BJ (cell line): Measurements from ENCODE around the gene AGBL4. TPM values are rescaled to one million over a fixed set of nuclear protein-coding genes. Genes with fewer than 3 reads are reported as not detected.

Experiments
- CTCF ChIA-PET: fragments of 350-600 bp; formaldehyde crosslinking; extraction: SDS; loops from one replicate; lab custom pipeline; 2021; ENCODE audit warnings: antibody characterized with exemption, inconsistent platforms; lab: Yijun Ruan, JAX
- POLR2A ChIA-PET: fragments of 300-600 bp; sonication (Branson Sonifier 250); formaldehyde crosslinking; extraction: SDS; loops from one replicate; lab custom pipeline; 2021; ENCODE audit warnings: antibody characterized with exemption; lab: Charles Lee
- DNase-seq: peaks from one replicate; pipeline ENCODE4 v3.0.0-alpha.2; 2011; ENCODE audit warnings: low read depth
- H3K27me3 ChIP-seq: 2 replicates; pipeline ENCODE4 v1.6.0; 2011; ENCODE audit warnings: low read length; ENCODE audit not compliant: control insufficient read depth, insufficient read depth
- H3K36me3 ChIP-seq: 2 replicates; pipeline ENCODE4 v1.5.1; 2011; ENCODE audit warnings: low read length; ENCODE audit not compliant: control insufficient read depth, insufficient read depth
- H3K4me3 ChIP-seq: 2 replicates; pipeline ENCODE4 v1.5.1; 2011; ENCODE audit warnings: low read depth, mild to moderate bottlenecking, control low read depth, low read length
- CTCF ChIP-seq: IDR thresholded peaks from 2 replicates; pipeline ENCODE4 v1.5.1; 2011; ENCODE audit warnings: low read depth, mild to moderate bottlenecking, control low read depth, inconsistent platforms, low read length, moderate library complexity; ENCODE audit not compliant: insufficient read depth
- polyA plus RNA-seq: library from polyadenylated mRNA; depleted of rRNA; stranded (reverse); fragments of >200 nt; gene quantifications from 2 replicates; pipeline ENCODE4 v1.2.3, GENCODE V29; 2011

The AGBL4 gene
- polyA plus RNA-seq, 1 experiment = not detected

DNA sequence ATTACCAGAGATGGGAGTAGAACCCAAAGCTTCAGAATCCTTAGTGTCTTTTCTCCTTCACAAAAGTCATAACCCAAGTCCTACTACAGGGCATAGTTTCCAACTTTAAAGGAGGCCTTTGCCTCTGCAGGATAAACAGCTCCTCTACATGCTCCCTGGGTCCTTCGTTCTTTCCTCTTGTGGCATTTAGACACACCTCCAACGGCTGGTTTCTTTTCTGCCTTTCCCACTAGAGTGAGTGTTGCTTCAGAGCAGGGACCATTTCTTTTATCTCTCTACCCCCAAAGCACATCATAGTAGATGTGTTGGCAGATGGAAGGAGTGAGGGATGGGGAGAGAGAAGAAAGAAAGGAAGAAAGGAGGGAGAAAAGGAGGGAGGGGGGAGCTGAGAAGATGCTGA lies 1407.0 kb downstream of the AGBL4 start:
- CTCF ChIA-PET = interaction anchor here (1.2 kb wide), 1 partner anchor 18 kb away, joined by 3 read pairs; no protein-coding TSS in a partner anchor
- H3K27me3 ChIP-seq = no peaks in the 10 kb centered on the region
- DNase-seq = no peak
- TF ChIP-seq CTCF = no peak
- H3K36me3 ChIP-seq = no peaks in the 10 kb centered on the region
- H3K4me3 ChIP-seq = no peak overlapping the region
- POLR2A ChIA-PET = interaction anchor here (0.6 kb wide), 1 partner anchor 10 kb away, joined by 6 read pairs; no protein-coding TSS in a partner anchor

DNA sequence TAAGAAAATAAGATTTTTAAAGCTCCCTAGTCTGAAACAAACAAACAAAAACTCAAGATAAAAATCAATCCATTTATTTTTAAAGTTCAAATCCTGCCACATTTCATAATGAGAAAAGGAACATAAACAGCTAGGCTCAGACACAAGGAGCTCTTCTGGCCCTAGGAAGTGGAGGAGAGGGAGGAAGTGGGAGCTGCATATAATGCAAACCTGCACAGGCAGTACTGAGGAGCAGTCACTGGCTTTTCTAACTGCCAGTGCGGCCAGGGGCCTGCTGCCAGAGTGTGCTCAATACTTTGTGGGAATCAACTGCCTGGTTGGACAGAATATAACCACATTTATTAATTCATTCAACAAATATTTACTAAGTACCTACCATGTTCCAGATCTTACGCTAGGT lies 1411.9 kb downstream of the AGBL4 start:
- no peak for TF ChIP-seq CTCF
- ChIA-PET POLR2A (no interaction called here), CTCF (no interaction called here)
- Histone ChIP-seq H3K4me3 (no peak overlapping the region), H3K27me3 (no peaks in the 10 kb centered on the region), H3K36me3 (no peaks in the 10 kb centered on the region)
- no peak for DNase-seq

DNA sequence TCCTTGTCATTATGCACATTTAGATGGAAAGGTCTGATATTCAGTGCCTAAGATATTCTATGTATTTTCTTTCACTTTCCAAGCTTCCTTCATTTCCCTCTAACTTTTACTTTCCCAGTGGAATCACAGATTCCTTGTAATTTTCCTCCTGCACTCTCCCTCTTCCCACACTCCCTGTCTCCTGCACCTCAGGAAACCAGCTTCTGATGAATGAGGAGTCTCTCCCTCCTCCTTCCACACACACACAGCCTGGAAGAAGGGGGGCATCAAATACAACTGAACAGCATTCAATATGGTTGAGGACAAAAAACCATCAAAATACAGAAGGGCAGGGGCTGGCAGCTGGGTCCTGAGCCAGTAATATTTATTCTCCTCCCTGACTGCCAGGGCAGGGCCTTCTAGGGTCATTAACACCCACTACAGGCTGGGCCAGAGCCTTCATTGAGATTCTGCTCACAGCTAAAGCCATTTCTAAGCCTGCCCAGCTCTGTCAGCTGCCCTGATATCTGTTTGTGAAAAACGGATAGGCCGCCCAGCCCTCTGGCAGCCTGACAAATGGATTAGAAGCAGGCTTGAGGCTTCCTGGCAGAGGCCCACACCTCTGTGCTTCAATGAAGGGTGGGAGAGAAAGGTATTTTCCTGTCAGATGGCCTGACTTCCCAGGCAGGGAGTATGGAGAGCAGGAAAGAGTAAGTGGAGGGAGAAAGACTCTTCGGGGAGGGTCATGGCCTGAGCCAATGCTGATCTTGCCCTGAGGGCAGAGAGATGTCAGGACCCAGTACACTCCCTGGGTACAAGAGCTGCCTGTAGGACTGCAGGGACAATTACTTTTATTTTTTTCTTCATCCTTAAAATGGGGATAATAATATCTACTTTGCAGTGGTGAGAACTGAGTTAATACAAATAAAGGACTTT lies 1412.9 kb downstream of the AGBL4 start:
- CTCF ChIA-PET = interaction anchor here (0.7 kb wide), 1 partner anchor 113 kb away, joined by 4 read pairs; no protein-coding TSS in a partner anchor
- no peaks in the 10 kb centered on the region for H3K27me3 ChIP-seq
- DNase-seq = no peak
- no peak for TF ChIP-seq CTCF
- H3K36me3 ChIP-seq = no peaks in the 10 kb centered on the region
- POLR2A ChIA-PET = no interaction called here
- no peak overlapping the region for H3K4me3 ChIP-seq

GRCh38 chr1:48608882-48609281 lies 1414.9 kb downstream of the AGBL4 start:
- Histone ChIP-seq H3K4me3 (no peak overlapping the region), H3K27me3 (no peaks in the 10 kb centered on the region), H3K36me3 (no peaks in the 10 kb centered on the region)
- ChIA-PET CTCF (no interaction called here), POLR2A (no interaction called here)
- TF ChIP-seq CTCF = no peak
- DNase-seq = no peak

DNA sequence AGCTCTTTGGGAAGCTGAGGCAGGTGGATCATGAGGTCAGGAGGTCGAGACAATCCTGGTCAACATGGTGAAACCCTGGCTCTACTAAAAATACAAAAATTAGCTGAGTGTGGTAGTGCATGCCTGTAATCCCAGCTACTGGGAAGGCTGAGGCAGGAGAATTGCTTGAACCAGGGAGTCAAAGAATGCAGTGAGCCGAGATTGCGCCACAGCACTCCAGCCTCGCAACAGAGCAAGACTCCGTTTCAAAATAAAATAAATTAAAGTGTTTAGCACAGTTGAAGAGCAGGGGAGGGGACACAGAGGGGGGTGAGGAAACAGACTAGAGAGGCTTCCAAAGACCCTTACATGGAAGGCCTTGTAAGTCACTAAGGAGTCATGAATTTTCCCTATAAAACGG lies 1420.5 kb downstream of the AGBL4 start:
- CTCF ChIA-PET = no interaction called here

More for the DNA sequence above, 1420.5 kb downstream of the AGBL4 start:
- TF ChIP-seq CTCF = no peak
- DNase-seq = no peak
- no peak overlapping the region for H3K4me3 ChIP-seq
- no peaks in the 10 kb centered on the region for H3K27me3 ChIP-seq
- POLR2A ChIA-PET = no interaction called here
- no peaks in the 10 kb centered on the region for H3K36me3 ChIP-seq
